DND-41 (cell line): Measurements from ENCODE around the gene NEGR1.
"Not testable (repeated sequence)": the region's sequence is repeated elsewhere in the genome, so short reads cannot be mapped to it uniquely, and the experiment has no call there.

ENCODE experiments used
- ATAC-seq: fragments of 200-7000 bp; cut with Tn5 transposase; 3 replicates; pipeline ENCODE4 v1.9.1; 2021; ENCODE audit warnings: low read depth; ENCODE audit not compliant: insufficient read depth
- DNase-seq: peaks from one replicate; pipeline ENCODE4 v3.0.0-alpha.2; 2020
- H2AFZ ChIP-seq: 2 replicates; pipeline ENCODE4 v1.6.0; 2012; ENCODE audit warnings: low read depth, low read length
- H3K27ac ChIP-seq: 2 replicates; pipeline ENCODE4 v1.5.1; 2012; ENCODE audit warnings: low read length, inconsistent platforms
- H3K27me3 ChIP-seq: fragments of 200-600 bp; sonication (generic); 2 replicates; pipeline ENCODE4 v1.6.0; 2012; ENCODE audit warnings: low read length, mild to moderate bottlenecking, inconsistent platforms; ENCODE audit not compliant: insufficient read depth, poor library complexity
- H3K36me3 ChIP-seq: 2 replicates; pipeline ENCODE4 v1.5.1; 2012; ENCODE audit warnings: low read length, inconsistent platforms; ENCODE audit not compliant: insufficient read depth
- H3K4me1 ChIP-seq: 2 replicates; pipeline ENCODE4 v1.5.1; 2012; ENCODE audit warnings: mild to moderate bottlenecking, low read length; ENCODE audit not compliant: insufficient read depth
- H3K4me2 ChIP-seq: 2 replicates; pipeline ENCODE4 v1.6.0; 2012; ENCODE audit warnings: mild to moderate bottlenecking, moderate library complexity, low read length, inconsistent platforms; ENCODE audit not compliant: insufficient read depth
- H3K4me3 ChIP-seq, 2 experiments: fragments of 200-600 bp in 1 of 2; shearing (Covaris generic) in 1 of 2; 2 replicates each; pipeline ENCODE4 v1.5.1; 2012 to 2016; ENCODE audit warnings: inconsistent platforms in 2 of 2, low read length in 2 of 2, mild to moderate bottlenecking in 2 of 2, low read depth in 1 of 2, moderate library complexity in 1 of 2
- H3K79me2 ChIP-seq: 2 replicates; pipeline ENCODE4 v1.6.0; 2012; ENCODE audit warnings: low read length, inconsistent platforms; ENCODE audit not compliant: insufficient read depth
- H3K9ac ChIP-seq: 2 replicates; pipeline ENCODE4 v1.6.0; 2012; ENCODE audit warnings: low read depth, mild to moderate bottlenecking, inconsistent platforms, low read length, moderate library complexity
- H3K9me3 ChIP-seq: 2 replicates; pipeline ENCODE4 v1.5.1; 2012; ENCODE audit warnings: low read length, moderate library complexity, mild to moderate bottlenecking, inconsistent platforms; ENCODE audit not compliant: insufficient read depth, severe bottlenecking
- H4K20me1 ChIP-seq: 2 replicates; pipeline ENCODE4 v1.6.0; 2012; ENCODE audit warnings: low read length; ENCODE audit not compliant: insufficient read depth
- EZH2 ChIP-seq: IDR thresholded peaks from 3 replicates; pipeline ENCODE4 v1.6.1; 2012; ENCODE audit warnings: borderline replicate concordance, low read depth, mild to moderate bottlenecking, moderate library complexity, low read length, inconsistent platforms; ENCODE audit not compliant: severe bottlenecking
- TF ChIP-seq, protein P1 (sequence below): IDR thresholded peaks from 2 replicates; pipeline ENCODE4 v1.5.1; 2012; ENCODE audit warnings: borderline replicate concordance, low read length, moderate library complexity, mild to moderate bottlenecking; ENCODE audit not compliant: poor library complexity, severe bottlenecking; ENCODE audit errors: extremely low read depth

Gene NEGR1

GRCh38 chr1:71914626-71915025, 367.7 kb downstream of the NEGR1 start:
- ATAC-seq (no peak), DNase-seq (no peak)
- TF ChIP-seq, protein P1, sequence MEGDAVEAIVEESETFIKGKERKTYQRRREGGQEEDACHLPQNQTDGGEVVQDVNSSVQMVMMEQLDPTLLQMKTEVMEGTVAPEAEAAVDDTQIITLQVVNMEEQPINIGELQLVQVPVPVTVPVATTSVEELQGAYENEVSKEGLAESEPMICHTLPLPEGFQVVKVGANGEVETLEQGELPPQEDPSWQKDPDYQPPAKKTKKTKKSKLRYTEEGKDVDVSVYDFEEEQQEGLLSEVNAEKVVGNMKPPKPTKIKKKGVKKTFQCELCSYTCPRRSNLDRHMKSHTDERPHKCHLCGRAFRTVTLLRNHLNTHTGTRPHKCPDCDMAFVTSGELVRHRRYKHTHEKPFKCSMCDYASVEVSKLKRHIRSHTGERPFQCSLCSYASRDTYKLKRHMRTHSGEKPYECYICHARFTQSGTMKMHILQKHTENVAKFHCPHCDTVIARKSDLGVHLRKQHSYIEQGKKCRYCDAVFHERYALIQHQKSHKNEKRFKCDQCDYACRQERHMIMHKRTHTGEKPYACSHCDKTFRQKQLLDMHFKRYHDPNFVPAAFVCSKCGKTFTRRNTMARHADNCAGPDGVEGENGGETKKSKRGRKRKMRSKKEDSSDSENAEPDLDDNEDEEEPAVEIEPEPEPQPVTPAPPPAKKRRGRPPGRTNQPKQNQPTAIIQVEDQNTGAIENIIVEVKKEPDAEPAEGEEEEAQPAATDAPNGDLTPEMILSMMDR = no peak
- TF ChIP-seq EZH2 = no peak
- H3K4me2 ChIP-seq = no peak overlapping the region
- H3K9ac ChIP-seq = no peak overlapping the region
- no peaks in the 10 kb centered on the region for H3K27me3 ChIP-seq
- no peak overlapping the region for H3K4me3 ChIP-seq
- H3K4me1 ChIP-seq = no peaks in the 10 kb centered on the region
- no peaks in the 10 kb centered on the region for H4K20me1 ChIP-seq
- H3K36me3 ChIP-seq = no peaks in the 10 kb centered on the region
- H3K27ac ChIP-seq = no peak overlapping the region
- no peaks in the 10 kb centered on the region for H3K79me2 ChIP-seq
- H2AFZ ChIP-seq = no peak overlapping the region
- H3K9me3 ChIP-seq = no peaks in the 10 kb centered on the region

GRCh38 chr1:71908871-71909390, 373.4 kb downstream of the NEGR1 start:
- Histone ChIP-seq H3K27me3 (no peaks in the 10 kb centered on the region), H3K9ac (no peak overlapping the region), H3K4me3 (no peak overlapping the region), H3K36me3 (no peaks in the 10 kb centered on the region), H3K4me2 (no peak overlapping the region), H3K9me3 (no peaks in the 10 kb centered on the region), H4K20me1 (no peaks in the 10 kb centered on the region), H3K79me2 (no peaks in the 10 kb centered on the region), H3K4me1 (0 out of 2 replicates have a peak, but pooled peaks cover 3% of the 10 kb centered on the region), H3K27ac (no peak overlapping the region), H2AFZ (no peak overlapping the region)
- TF ChIP-seq EZH2 = no peak
- TF ChIP-seq, protein P1 = no peak
- ATAC-seq = no peak; the same call in 2 of the 3 replicates
- no peak for DNase-seq

- Histone ChIP-seq H2AFZ (no peak overlapping the region; the same call in 1 of the 2 replicates), H3K4me3 (no peak overlapping the region), H3K9ac (no peak overlapping the region), H3K36me3 (no peaks in the 10 kb centered on the region), H3K27ac (no peak overlapping the region), H3K27me3 (no peaks in the 10 kb centered on the region), H4K20me1 (no peaks in the 10 kb centered on the region), H3K9me3 (no peaks in the 10 kb centered on the region), H3K4me1 (0 out of 2 replicates have a peak, but pooled peaks cover 3% of the 10 kb centered on the region), H3K79me2 (no peaks in the 10 kb centered on the region), H3K4me2 (no peak overlapping the region)
- ATAC-seq = no peak
- TF ChIP-seq EZH2 = no peak
- TF ChIP-seq, protein P1 = no peak
- no peak for DNase-seq
Observed at GRCh38 chr1:71908303-71908702, 374.0 kb downstream of the NEGR1 start.

DNA sequence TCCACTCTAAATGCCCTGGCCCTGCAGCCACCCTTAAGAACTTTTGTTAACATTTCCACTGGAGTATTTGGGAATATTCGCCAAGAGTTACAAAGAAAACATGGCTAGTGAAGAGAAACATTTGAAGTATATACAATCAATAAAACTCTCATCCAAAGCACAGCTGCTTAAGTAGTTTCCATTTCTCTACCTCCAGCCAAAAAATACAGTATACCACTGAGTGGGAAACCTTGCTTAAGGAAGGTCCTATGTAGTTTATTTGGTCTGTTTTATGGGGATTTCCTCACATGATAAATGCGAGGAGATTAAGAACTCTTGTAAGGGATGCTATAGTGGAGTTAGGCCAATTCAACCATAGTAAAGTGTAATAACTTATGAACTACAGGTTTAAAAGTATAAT, 382.5 kb downstream of the NEGR1 start:
- Histone ChIP-seq H3K79me2 (no peaks in the 10 kb centered on the region), H3K4me2 (no peak overlapping the region), H3K36me3 (no peaks in the 10 kb centered on the region), H3K27me3 (no peaks in the 10 kb centered on the region), H3K9me3 (no peaks in the 10 kb centered on the region), H4K20me1 (no peaks in the 10 kb centered on the region), H3K9ac (no peak overlapping the region), H3K4me1 (no peaks in the 10 kb centered on the region), H3K27ac (no peak overlapping the region), H2AFZ (no peak overlapping the region; the same call in 1 of the 2 replicates), H3K4me3 (no peak overlapping the region)
- DNase-seq (no peak), ATAC-seq (no peak)
- TF ChIP-seq EZH2 = no peak
- TF ChIP-seq, protein P1 = no peak

DNA sequence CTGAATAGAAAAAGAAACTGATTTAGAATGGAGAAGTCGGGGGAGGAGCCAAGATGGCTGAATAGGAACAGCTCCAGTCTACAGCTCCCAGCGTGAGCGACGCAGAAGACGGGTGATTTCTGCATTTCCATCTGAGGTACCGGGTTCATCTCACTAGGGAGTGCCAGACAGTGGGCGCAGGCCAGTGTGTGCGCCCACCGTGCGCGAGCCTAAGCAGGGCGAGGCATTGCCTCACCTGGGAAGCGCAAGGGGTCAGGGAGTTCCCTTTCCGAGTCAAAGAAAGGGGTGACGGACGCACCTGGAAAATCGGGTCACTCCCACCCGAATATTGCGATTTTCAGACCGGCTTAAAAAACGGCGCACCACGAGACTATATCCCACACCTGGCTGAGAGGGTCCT, 394.2 kb downstream of the NEGR1 start:
- not testable (repeated sequence) for H3K9me3 ChIP-seq

More for the DNA sequence above, 394.2 kb downstream of the NEGR1 start:
- H4K20me1 ChIP-seq, H3K36me3 ChIP-seq, H3K4me3 ChIP-seq, H3K9ac ChIP-seq, H3K4me1 ChIP-seq, H3K79me2 ChIP-seq, ATAC-seq, H3K27ac ChIP-seq, H3K27me3 ChIP-seq, H2AFZ ChIP-seq, H3K4me2 ChIP-seq, DNase-seq: not testable (repeated sequence)
